Measurements from ENCODE around the gene PTPRA.

PTPRA gene

DNA sequence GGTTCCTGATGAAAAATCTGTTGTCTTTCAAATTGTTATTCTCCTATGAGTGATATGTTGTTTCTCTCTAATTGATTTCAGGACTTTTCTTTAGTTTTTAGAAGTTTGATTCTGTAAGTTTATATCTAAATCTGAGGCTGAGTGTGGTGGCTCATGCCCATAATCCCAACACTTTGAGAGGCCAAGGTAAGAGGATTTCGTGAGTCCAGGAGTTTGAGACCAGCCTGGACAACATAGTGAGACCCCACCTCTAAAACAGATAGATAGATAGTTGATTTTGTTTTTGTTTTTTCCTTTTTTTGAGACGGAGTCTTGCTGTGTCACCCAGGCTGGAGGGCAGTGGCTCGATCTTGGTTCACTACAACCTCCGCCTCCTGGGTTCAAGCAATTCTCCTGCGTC is 64.6 kb downstream of the PTPRA start:
- DNase-seq, result no peak

DNA sequence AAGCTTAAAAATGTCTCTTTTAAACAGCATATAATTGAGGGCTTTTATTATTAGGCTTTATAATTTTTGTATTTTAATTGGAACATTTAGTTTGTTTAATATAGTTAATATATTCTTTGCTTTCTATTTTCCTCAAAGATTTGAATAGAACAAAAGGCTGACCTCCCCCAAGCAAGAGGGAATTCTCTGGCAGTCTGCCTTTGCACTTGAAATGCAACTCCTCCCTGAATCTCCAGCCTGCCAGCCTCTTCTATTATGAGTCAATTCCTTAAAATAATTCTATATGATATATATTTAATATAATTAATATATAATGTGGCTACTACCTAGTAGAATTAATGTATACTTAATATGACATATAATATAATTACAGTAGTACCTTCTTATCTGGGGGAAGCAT is 69.2 kb downstream of the PTPRA start:
- no peak for DNase-seq

DNA sequence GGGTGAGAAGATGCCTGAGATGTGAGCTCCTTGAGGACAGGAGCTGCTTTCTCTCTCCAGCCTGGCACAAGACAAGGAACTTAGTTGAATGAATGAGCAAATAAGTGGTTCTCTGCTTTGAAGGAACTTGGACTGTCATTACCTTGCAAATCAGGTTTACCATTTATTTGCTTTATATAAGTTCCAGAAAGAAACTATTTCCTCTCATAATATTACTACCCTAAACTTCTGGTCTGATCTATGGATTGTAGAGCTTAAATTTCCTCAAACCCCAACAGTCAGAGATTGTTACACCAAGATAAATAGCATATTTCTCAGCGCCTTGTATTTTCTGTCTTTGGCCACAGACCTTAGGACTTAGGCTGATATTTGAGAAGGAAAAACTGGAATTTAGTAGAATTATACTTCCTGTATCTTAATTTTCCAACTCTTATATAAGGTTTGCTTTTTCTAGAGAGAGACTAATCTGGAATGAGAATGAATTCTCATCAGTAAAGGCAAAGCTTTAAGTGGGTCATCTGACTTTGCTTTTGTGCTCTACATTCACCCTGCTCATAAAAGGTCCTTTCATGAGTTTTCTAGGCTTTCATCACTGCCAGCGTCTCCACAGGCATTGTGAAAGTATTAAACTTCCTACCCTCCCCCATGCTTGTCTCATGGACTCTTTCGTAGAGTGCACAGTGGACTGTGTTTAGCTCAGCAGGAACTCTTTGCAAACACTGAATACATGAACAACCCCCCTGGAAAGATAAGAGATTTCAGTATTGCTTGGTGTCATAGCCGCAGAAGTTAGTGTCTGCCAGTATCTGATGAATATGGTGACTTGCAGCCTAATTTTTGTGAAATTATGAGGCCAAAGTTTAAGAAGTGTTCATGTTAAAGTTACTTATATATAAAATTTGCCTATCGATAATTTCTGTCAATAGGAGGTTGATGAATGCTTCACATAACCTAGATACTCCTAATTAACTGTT is 74.0 kb downstream of the PTPRA start:
- no peak for DNase-seq

DNA sequence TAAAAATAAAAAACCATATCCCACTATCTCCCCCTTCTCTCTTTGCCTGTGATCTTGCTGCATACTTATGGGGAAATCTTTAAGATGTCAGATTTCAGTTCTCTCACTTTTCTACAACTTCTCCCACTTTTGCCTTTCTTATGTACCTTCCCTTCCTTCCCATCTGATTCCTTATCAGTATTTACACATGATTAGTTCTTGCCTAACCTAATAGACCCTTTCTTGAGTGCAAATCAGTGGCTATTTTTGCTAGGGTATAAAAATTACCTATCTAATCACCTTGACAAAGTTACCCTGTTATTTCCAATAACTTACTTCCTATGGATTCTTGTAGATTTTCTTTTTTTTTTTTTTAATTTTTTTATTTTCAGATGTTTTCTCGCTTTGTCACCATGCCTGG is 75.7 kb downstream of the PTPRA start:
- no peak for DNase-seq

DNA sequence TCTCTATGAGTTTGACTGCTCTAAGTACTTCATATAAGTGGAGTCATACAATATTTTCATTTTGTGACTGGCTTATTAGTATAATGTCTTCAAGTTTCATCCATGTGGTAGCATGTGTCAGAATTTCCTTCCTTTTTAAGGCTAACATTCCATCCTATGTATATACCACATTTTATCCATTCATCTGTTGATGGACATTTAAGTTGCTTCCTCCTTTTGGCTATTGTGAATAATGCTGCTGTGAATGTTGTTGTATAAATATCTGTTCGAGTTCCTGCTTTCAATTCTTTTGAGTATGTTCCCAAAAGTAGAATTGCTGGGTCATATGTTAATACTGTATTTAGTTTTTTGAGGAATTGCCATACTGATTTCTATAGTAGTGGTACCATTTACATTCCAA is 79.5 kb downstream of the PTPRA start:
- no peak for DNase-seq

DNA sequence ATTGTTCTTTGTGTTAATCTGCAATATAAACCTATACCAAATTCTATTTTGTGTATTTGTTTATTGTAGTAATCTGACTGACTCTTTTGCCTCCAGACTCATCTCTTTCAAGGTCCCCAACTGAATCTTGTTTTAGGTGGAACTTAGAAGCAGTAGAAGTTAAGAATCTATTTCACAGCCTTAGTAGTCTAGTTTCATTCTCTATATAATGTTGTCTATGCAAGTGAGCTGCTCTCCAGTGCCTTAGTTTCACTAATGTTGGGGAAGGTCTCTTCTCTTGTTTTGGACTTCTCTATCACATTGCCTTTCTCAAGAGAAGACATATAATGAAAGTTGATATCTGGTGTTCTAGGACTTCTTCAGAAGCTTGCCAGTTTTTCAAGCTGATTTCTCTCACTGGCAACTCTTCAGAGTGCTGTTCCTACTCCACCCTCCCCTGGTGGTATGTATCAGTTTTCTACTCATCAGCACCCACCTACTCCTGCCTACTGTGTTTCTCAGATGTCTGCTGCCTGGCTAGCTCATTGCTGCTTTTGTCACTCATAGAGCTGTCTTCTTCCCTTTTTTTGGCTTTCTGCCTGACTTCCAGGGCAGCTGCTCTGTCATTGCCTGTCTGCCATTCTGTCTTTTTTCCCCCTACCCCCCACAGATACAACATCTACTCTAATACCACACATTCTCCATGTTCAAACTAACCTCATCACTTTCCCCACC is 82.1 kb downstream of the PTPRA start:
- no peak for DNase-seq

DNA sequence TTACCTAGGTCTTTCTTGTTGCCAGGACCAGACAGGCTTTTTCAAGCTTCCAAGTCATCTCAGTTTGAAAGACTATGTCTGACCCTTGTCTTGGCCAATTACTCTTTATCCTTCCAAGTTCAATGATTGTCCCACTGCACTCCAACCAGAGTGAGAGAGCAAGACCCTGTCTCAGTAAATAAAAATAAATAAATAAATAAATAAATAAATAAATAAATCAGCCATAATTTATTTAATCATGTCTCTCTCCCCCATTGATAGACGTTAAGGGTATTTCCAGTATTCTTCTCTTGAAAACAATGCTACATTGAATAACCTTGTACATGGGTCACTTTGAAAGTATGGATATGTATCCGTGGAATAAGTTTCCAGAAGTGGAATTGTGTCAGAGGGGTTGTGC is 83.2 kb downstream of the PTPRA start:
- no peak for DNase-seq

DNA sequence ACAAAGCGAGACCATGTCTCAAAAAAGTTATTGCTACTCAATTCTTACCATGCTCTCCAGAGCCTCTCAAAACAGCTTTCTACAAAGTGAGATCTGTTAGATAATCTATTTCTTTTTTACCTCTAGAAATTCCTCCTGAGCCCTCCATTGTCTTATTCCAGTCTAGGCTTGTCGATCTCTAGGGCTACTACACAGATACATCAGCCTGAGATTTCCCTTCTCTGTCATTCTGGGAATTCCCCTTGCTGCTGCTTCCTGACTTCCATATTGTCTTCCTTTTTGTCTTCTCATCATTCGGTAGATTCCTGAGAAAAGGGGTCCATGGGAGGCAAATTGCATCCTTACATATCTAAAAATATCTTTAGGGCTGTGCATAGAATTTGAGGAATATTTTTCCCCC is 94.6 kb downstream of the PTPRA start:
- DNase-seq, result no peak

DNA sequence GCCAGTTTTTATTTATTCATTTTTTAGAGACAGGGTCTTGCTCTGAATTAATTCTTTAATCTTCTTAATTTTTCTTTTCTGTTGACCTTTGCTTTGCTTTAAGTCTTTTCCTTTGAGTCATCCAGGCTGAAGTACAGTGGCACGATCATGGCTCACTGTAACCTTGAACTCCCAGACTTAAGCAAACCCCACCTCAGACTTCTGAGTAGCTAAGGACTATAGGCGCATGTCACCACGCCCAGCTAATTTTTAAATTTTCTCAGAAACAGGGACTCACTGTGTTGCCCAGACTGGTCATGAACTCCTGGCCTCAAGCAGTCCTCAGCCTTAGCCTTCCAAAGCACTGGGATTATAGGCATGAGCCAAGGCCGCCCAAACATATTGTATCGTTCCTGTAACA is 98.8 kb downstream of the PTPRA start:
- DNase-seq, result no peak

DNA sequence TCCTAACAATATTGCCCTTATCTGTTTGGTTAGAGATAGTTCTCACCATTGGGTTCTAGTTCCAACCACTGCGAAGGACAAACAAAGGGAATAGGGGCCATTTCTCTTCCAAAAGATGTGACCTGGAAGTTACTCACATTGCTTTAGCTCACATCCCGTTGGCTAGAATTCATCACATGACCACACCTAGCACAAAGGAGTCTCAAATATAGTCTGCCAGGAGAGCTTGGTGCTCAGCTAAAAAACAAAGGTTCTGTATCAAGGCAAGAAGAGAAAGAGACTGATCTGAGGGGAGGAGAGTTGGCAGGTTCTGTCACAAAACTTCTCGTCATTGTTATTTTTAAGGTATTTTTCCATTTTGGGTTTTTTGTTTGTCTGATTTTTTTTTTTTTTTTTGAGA is 100.3 kb downstream of the PTPRA start:
- no peak for DNase-seq

DNA sequence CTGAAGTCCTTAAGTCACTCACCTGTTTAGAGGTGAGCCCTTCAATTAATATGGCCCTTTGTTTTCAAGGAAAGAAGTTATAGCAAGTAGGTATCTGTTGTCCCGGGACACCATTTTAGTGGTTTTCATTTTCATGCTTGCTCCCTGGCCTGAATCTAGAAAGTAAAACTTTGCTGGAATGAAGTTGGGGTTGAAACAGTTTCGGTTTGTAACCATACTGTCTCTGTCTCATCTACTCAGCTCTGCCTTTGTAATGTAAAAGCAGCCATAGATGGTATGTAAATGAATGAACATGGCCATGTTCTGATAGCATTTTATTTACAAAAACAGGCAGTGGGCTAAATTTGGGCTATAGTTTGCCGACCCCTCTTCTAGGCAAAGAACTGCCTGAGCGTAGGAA is 105.2 kb downstream of the PTPRA start:
- no peak for DNase-seq

DNA sequence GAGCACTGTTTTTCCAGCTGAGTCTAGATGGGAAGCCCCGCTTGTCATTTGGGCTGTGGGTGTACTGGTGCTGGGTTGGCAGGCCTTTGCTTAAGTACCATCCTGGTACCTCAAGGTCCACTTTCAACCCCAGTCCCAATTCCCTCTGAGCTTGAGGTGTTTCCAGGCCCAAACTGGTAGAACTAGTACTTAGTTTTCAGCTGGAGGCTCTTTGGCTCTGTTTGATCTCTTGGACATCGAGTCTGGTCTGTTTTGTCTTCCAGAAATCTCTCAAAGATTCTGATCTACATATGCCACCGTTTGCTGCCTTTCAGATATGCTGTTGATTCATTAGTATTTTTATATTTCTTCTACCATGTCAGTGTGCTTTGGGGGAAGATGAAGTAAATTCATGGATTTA is 108.4 kb downstream of the PTPRA start:
- DNase-seq, result no peak

DNA sequence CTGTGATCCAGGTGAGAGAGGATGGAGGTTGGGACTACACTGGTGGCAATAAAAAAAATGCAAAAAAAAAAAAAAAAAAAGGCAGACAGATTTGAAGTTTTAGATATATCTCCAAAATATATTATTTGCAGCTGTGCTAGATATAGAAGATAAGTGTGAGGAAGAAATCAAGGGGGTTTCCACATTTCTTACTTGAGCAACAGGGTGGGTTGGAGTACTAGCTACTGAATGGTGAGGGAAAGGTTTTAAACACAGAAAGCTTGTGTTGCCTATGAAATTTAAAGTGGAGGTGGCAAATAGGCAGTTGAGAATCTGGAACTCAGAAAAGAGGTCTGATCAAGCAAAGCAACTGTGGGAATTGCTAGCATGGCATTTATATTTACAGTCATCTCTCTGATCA is 110.2 kb downstream of the PTPRA start:
- no peak for DNase-seq

DNA sequence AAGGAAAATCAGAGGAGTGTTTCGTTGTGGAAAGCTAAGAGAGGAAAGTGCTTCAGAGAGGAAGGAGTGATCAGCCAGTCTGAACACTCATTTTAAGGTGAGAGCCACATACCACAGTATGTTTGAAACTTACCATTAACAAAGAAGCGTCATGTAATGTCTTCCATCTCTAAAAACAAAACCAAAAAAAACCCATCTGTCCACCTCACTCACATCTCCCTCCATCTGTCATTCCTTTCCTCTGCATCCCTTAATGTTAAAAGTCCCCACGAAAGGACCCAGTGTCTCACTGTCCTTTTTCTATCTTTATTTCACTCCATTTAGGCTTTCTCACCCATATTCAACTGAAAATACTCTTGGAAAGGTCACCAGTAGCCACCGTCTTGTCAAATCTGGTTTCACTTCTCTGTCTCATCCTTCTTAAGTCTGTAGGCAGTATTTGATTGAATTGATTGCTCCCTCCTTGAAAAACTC is 110.8 kb downstream of the PTPRA start:
- no peak for DNase-seq

DNA sequence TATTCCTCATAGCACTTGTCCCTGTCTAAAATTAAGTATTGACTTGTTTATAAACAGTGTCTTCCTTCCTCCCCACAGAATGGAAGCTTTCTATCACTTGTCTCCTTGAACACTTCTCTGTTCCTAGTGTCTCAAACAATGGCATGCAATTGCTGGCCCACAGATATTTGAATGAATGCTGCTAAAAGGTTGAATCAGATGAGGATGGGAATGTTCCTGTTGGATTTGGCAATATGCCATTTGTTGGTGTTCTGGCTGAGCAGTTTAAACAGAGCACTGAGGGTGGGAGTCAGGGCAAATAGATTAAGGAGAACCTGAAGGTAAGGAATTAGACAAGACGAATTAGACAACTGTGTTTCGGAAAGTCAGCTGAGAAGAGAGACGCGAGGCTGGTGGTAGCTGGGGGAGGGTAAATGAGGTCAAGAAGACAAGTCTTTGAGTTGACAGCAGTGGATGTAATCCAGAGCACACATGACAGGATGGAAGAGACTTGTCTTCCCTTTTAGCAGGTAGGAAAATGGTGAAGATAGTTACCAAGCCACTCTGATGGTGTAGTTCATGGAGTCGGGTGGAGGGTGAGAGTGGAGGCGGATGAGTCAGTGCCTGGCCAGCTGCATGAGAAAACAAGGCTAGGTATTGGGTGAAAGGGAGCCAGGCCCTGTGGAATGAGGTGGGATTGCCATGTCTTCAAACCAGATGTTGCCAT is 111.8 kb downstream of the PTPRA start:
- no peak for DNase-seq

DNA sequence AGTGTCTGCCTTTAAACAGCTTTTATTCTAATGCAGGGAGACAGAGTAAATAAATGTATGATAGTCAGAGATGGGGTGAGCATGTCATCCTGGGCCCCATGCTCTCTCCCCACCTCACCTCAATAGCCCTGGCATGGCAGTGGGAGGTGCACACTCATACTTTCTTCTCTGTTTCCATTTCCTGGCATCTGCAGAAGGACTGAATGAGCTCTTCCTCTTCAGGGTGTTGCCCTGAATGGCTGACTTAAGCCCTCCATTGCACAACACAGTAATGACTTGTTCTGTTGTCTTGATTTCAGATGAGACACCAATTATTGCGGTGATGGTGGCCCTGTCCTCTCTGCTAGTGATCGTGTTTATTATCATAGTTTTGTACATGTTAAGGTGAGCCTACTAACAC is 113.2 kb downstream of the PTPRA start:
- DNase-seq, result no peak

DNA sequence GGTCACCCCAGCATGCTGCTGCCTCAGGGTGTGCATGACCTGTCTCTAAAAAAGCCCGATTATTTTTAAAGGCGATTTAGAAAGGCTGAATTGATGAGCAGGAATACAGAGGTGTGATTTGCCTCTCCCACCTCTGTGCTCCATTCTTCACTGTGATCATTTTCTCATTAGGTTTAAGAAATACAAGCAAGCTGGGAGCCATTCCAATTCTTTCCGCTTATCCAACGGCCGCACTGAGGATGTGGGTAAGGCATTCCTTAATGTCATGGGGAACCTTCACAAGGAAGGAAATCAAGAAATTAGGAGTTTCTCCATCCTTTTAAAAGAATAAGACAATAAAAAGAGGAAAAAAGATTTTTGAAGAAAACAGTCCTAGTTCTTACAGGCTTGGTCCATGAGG is 114.6 kb downstream of the PTPRA start:
- no peak for DNase-seq

DNA sequence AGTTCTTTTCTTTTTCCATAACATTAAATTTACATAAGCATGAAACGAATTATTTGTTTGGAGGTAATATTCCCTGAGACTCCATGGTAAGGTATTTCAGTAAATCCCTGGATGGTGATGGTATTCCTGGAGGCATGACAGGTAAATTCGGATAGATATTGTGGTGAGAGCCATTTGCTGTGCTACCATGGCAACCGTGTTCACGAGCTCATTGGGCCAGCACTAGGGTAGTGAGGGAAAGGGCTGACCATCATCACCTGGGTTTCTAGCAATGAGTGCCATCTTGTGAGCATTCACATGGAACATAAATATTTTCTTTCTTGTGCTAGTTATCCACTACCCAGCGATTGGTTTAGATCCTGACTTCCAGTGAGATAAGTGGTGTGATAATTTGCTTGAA is 118.3 kb downstream of the PTPRA start:
- DNase-seq, result no peak

DNA sequence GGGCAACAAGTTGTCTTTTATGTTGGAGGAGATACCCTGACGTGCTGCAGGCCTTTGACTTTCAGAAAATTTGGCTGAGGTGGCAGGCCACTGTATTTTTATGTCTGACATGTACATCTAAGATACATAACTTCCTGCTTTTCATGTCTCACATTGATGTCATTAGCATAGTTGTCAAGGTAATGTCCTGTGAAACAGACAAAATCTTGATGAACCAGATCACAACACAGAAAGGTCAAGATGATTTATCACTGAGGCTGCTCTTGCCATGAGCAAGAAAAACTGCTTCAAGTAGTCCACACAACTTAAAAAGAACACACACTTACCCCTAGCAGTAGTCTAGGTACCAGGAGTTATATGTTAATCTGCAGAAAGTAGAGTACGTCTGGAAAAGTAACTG is 120.0 kb downstream of the PTPRA start:
- no peak for DNase-seq

DNA sequence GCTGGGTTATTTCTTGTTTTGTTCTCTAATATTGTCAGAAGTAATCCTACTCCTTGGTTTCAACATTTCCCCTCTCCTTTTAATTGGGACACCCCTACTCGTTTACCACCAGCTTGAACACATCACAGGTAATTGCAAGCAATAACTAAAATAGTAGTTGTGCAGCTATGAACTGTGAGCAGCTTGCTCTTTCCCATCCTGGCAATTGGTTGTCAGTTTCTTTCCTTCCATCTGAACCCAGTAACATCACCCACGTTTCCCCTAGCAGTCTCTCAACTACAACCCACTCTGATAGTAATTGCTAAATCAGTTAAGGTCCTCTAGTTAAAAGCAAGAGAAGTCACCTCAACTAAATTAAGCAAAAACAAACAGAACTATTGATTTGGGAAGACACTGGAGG is 122.5 kb downstream of the PTPRA start:
- DNase-seq, result no peak

DNA sequence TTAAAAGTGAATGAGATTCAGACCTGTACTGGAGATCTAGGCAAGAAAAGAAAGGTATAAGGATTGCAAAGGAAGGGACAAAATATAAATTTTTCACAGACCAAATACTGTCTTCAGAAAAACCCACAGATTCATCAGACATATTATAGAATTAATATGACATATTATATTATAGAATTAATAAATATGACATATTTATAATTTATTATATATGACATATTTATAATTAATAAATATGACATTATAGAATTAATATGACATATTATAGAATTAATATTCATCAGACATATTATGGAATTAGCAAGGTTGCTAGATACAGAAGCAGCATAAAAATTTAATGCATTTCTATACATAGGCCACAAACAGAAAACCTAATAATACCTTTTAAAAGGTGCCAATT is 125.4 kb downstream of the PTPRA start:
- DNase-seq, result no peak

DNA sequence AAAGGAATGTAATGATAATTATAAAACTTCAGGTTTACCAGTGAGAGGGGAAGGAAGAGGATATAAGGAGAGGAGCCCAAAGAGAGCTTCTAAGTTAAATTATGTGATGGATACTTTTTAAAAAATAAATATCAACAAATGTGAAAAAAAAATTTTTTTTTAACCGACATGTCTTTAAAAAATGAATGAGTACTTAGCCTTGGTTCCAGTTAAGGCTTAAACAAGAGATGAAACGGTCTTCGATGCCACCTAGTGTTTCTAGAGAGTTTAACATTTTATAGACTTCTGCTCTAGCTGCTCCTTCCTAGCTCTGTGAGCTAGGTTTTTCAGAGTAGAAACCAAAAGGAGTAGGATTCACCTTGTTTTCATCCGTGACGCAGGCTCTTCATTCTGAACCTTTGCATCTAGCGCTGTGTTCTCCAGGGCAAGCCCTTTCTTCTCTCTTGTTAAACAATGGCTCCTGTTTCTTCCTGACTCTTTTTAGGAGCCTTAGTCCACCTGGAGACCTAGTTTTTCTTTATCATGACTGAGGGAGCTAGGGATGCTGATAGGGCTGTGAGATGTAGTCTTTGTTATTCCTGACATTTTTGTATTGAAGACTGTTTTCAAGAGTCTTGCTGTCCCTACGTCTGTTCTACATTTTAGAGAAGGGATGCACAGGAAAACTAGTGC is 127.7 kb downstream of the PTPRA start:
- peak; percentile 41 to 86 for DNase-seq

DNA sequence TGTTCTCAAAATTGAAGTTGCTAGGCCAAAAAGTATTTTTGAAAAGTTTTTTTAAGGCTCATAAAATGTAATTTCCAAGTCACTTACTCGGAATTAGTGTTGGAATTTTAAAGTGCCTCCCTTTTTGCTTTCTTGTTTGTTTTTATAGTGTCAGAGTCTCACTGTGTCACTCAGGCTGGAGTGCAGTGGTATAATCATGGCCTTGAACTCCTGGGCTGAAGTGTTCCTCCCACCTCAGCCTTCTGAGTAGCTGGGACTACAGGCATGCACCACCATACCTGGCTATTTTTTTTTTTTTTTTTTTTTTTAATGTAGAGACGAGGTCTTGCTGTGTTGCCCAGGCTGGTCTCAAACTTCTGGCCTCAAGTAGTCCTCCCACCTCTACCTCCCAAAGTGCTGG is 130.1 kb downstream of the PTPRA start:
- no peak for DNase-seq

Measured in SW 1271 (cell line).